Heart left ventricle (tissue), 16 donors: Measurements from ENCODE around the gene FMC1. TPM values are rescaled to one million over a fixed set of nuclear protein-coding genes. Genes with fewer than 3 reads are reported as not detected.
A peak's percentile ranks its signal among the peaks of the same experiment; 100 is the strongest.
"Not testable (repeated sequence)": the region's sequence is repeated elsewhere in the genome, so short reads cannot be mapped to it uniquely, and the experiment has no call there.

Experiments used
- ATAC-seq, 4 donors: fragments of 200-7000 bp; cut with Tn5 transposase; one replicate each; pipeline ENCODE4 v1.9.1; 2020 to 2022; ENCODE audit warnings: moderate library complexity in 4 of 4, mild to moderate bottlenecking in 3 of 4, moderate number of reproducible peaks in 1 of 4
- DNase-seq, 5 donors: peaks; one replicate each; pipeline ENCODE4 v3.0.0-alpha.2; 2020
- H3K27ac ChIP-seq, 12 donors: fragments of 200-600 bp; sonication (generic) in 4 of 12; one replicate each; pipeline versions ENCODE4 v1.5.0 to v1.8.0; 2016 to 2022; ENCODE audit warnings: mild to moderate bottlenecking in 2 of 12
- H3K27me3 ChIP-seq, 9 donors: fragments of 200-600 bp; sonication (generic) in 2 of 9; one replicate each; pipeline versions ENCODE4 v1.5.1 to v1.8.0; 2016 to 2022; ENCODE audit warnings: mild to moderate bottlenecking in 3 of 9
- H3K36me3 ChIP-seq, 9 donors: fragments of 200-600 bp; sonication (generic) in 2 of 9; one replicate each; pipeline versions ENCODE4 v1.5.0 to v1.8.0; 2018 to 2022; ENCODE audit warnings: mild to moderate bottlenecking in 2 of 9
- H3K4me1 ChIP-seq, 12 donors: fragments of 200-600 bp; sonication (generic) in 4 of 12; one replicate each; pipeline versions ENCODE4 v1.5.0 to v1.8.0; 2016 to 2022; ENCODE audit warnings: mild to moderate bottlenecking in 3 of 12
- H3K4me3 ChIP-seq, 12 donors: fragments of 200-600 bp; sonication (generic) in 4 of 12; one replicate each; pipeline versions ENCODE4 v1.5.0 to v1.8.0; 2017 to 2022; ENCODE audit warnings: mild to moderate bottlenecking in 9 of 12, moderate library complexity in 4 of 12
- H3K9me3 ChIP-seq, 12 donors: fragments of 200-600 bp; sonication (generic) in 4 of 12; one replicate each; pipeline versions ENCODE4 v1.5.0 to v1.8.0; 2016 to 2022; ENCODE audit warnings: mild to moderate bottlenecking in 1 of 12
- CTCF ChIP-seq, 12 donors: fragments of 200-600 bp; sonication (generic) in 4 of 12; IDR thresholded peaks; one replicate each; pipeline versions ENCODE4 v1.5.0 to v1.8.0; 2018 to 2022; ENCODE audit warnings: antibody characterized with exemption in 12 of 12, mild to moderate bottlenecking in 5 of 12
- POLR2A ChIP-seq, 2 donors: fragments of 450-650 bp; IDR thresholded peaks; one replicate each; pipeline ENCODE4 v1.6.1; 2017; ENCODE audit warnings: antibody characterized with exemption in 2 of 2, mild to moderate bottlenecking in 2 of 2, moderate library complexity in 2 of 2
- WGBS, 4 donors: extraction: QIAGEN DNeasy Blood & Tissue Kit in 2 of 4; methylation state at CpG; one replicate each; pipeline versions ENCODE4 v1.1.5 to v1.1.7; 2013 to 2018; 5-methylcytosine and 5-hydroxymethylcytosine counted together
- intact Hi-C, 10 donors: fragments of 100-400 bp; cut with DNase I; formaldehyde crosslinking; loops; one replicate each; pipeline versions ENCODE4 v1.11.1 to v1.14.2; 2022
- polyA plus RNA-seq, 2 donors: library from polyadenylated mRNA; stranded (reverse); fragments of 200-250 nt; gene quantifications; one replicate each; pipeline ENCODE4 v1.2.3, GENCODE V29; 2013
- total RNA-seq, 9 donors: library from RNA; depleted of rRNA in 2 of 9; stranded (reverse); fragments of >200 nt in 2 of 9; fragmentation: NEBNext Ultra II Directional in 3 of 9; extraction: Animal tissue kit (Norgen Biotek cat#: 25700) in 3 of 9; gene quantifications; one replicate each; pipeline versions ENCODE4 v1.1.0 to v1.2.4, GENCODE V29; 2016 to 2023
- donor health status: ischemic (EF 13 %, LVEDD 7.1; RV severe dilation, severe dysfunction).
- donor health status: healthy with polysubstance abuse.
- donor health status: DM: no; HTN: yes; CAD: no.
- donor health status: DM: no; HTN: no; CAD: no.
- donor health status: ischemic (EF 25% LVEDD 6.9; RV normal size, moderate dysfunction).
- donor health status: ischemic (EF 25% LVEDD 5.7; RV mildly dilated, moderate dysfunction).
- donor health status: healthy.
- donor health status: DM: yes; HTN: yes; CAD: no.
- donor health status: ischemic (EF 35%, LVEDD 5.7; RV mildly dilated, moderate dysfunction).
- donor health status: nonischemic (EF 11% LVEDD 7.7; RV severe dilation, severe dysfunction).
- donor health status: DM: yes; HTN: yes; CAD: no.
- donor health status: PGD.
- donor health status: ischemic (EF 29% LVEDD 5.4; RV normal size, mild dysfunction).
- donor health status: nonischemic (EF 23%, LVEDD 6.1; RV moderate dilation, normal function).

Gene FMC1
- total and polyA plus RNA-seq, 11 donors: 19.0 to 95.7 (median 33.8) TPM

DNA sequence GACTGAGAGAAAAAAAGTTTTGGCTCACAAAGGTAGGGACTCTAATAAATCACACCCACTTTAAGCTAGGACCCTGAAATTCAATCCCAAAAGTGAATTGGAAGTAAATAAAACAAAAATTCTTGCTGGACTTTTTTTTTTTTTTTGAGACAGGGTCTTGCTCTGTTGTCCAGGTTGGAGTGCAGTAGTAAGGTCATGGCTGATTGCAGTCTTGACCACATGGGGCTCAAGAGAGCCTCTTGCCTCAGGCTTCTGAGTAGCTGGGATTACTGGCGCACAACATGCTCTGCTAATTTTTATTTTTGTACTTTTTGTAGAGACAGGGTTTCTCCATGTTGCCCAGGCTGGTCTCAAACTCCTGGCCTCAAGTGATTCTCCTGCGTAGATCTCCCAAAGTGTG is 13.6 kb downstream of the FMC1 start:
- H3K4me3 ChIP-seq: no peak overlapping the region
- H3K27ac ChIP-seq: no peak overlapping the region
- H3K36me3 ChIP-seq: peaks cover 0 to 16% (median 5%) of the 10 kb centered on the region in 9 donors
- H3K4me1 ChIP-seq: peaks cover 0 to 12% (median 2%) of the 10 kb centered on the region in 12 donors
- ATAC-seq (no peak), DNase-seq (no peak)
- TF ChIP-seq POLR2A (IDR thresholded peaks at IDR 0.05): no peak
- WGBS, 4 donors: 96 to 98% (median 97%) methylated on average over 2 of the region's 2 CpGs
- H3K9me3 ChIP-seq: no peaks in the 10 kb centered on the region
- intact Hi-C loops: no loop called here
- no peaks in the 10 kb centered on the region for H3K27me3 ChIP-seq

DNA sequence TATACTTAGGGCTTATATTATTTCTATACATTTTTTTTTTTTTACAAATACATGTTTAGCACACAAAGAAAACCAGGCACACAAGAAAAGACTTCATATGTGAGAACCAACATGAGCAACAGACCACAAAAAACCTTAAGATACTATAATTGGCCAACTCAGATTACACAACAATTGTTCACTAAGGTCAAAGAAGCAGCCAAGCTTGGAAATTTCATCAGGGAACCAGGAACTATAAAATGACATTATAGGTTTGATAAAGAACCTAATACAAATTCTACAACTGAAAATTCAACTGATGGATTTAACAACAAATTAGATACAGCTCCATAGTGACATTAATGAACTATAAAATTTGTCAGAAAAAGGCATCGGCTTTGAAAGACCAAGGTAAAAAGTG is 14.2 kb downstream of the FMC1 start:
- TF ChIP-seq CTCF (IDR thresholded peaks at IDR 0.05) (no peak), POLR2A (IDR thresholded peaks at IDR 0.05) (no peak)
- 97 to 98% (median 98%) methylated on average over 1 of the region's 1 CpG for WGBS, 4 donors

DNA sequence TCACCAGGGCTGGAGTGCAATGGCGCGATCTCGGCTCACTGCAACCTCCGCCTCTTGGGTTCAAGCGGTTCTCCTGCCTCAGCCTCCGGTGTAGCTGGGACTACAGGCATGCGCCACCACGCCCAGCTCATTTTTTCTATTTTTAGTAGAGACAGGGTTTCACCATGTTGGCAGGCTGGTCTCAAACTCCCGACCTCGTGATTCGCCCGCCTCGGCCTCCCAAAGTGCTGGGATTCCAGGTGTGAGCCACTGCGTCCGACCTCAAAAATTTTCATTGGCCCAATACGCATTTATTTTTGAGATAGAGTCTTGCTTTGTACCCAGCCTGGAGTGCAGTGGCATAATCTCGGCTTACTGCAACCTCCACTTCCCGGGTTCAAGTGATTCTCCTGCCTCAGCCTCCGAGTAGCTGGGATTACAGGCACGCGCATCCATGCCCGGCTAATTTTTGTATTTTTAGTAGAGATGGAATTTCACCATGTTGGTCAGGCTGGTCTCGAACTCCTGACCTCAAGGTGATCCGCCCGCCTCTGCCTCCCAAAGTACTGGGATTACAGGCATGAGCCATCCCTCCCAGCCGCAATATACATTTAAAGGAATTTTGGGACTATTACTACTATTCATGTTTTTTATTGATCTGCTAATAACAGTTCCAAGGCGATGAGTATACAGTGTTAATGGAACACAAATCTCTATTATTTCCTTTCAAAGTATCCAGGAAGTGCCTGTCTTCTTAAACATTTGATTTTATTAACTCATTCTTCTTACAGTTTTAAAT is 16.8 kb downstream of the FMC1 start:
- WGBS, 4 donors: 92 to 95% (median 93%) methylated on average over 27 of the region's 27 CpGs
- not testable (repeated sequence) for DNase-seq

More for the DNA sequence above, 14.2 kb downstream of the FMC1 start:
- intact Hi-C loops: no loop called here
- peaks cover 0 to 12% (median 2%) of the 10 kb centered on the region in 12 donors for H3K4me1 ChIP-seq
- no peak overlapping the region for H3K4me3 ChIP-seq
- no peaks in the 10 kb centered on the region for H3K9me3 ChIP-seq
- H3K27ac ChIP-seq: no peak overlapping the region
- no peak for DNase-seq
- no peaks in the 10 kb centered on the region for H3K27me3 ChIP-seq
- peaks cover 0 to 16% (median 2%) of the 10 kb centered on the region in 9 donors for H3K36me3 ChIP-seq
- ATAC-seq: no peak

GRCh38 chr7:139358541-139359365 is 17.6 kb downstream of the FMC1 start:
- intact Hi-C loops: loop anchor here in 9 of 10 donors (1.0 to 2.0 kb wide), 3 partner anchors 17 to 18 kb away; partner anchors contain the start of gene FMC1 (in 6 of the 9)

More for the DNA sequence above, 16.8 kb downstream of the FMC1 start:
- H3K27ac ChIP-seq: peak overlapping the region in 11 of 12 donors; percentile 98 to 100 (median 99)
- not testable (repeated sequence) for H3K36me3 ChIP-seq, H3K9me3 ChIP-seq, ATAC-seq, H3K27me3 ChIP-seq
- intact Hi-C loops: loop anchor here in 2 of 10 donors (2.0 kb wide), 2 partner anchors 15 to 17 kb away; partner anchors contain the start of gene FMC1 (in 1 of the 2)
- H3K4me3 ChIP-seq: peak overlapping the region in 9 of 12 donors; percentile 83 to 100 (median 90)
- peaks cover 0 to 33% (median 22%) of the 10 kb centered on the region in 12 donors for H3K4me1 ChIP-seq

More at GRCh38 chr7:139358541-139359365, 17.6 kb downstream of the FMC1 start:
- DNase-seq: no peak
- ATAC-seq: peak in 3 of 4 donors; percentile 2 to 24 (median 5)
- H3K27me3 ChIP-seq: no peaks in the 10 kb centered on the region
- H3K9me3 ChIP-seq: no peaks in the 10 kb centered on the region
- peak overlapping the region; percentile 79 to 100 (median 92) for H3K4me3 ChIP-seq
- peaks cover 5 to 42% (median 30%) of the 10 kb centered on the region in 12 donors for H3K4me1 ChIP-seq
- TF ChIP-seq POLR2A (IDR thresholded peaks at IDR 0.05) (no peak), CTCF (IDR thresholded peaks at IDR 0.05) (no peak)
- WGBS, 4 donors: 2 to 8% (median 5%) methylated on average over 27 to 39 of the region's 39 CpGs
- H3K27ac ChIP-seq: peak overlapping the region; percentile 95 to 100 (median 99)
- H3K36me3 ChIP-seq: peaks cover 0 to 10% (median 6%) of the 10 kb centered on the region in 9 donors
